ENCODE measurements around the gene ABHD2. TPM values are rescaled to one million over a fixed set of nuclear protein-coding genes. Genes with fewer than 3 reads are reported as not detected.

Gene ABHD2
- total and polyA plus RNA-seq, 2 donors (not counting 1 experiment from before 2014, with no cell fraction given): 39.5 to 84.9 TPM

GRCh38 chr15:89171136-89172072 is 83.1 kb downstream of the ABHD2 start:
- H3K9me3 ChIP-seq (ENCODE audit: control insufficient read depth, insufficient read depth, low read depth, low read length): no peaks in the 10 kb centered on the region
- H3K79me2 ChIP-seq (ENCODE audit: control insufficient read depth, insufficient read depth, low read length): no peaks in the 10 kb centered on the region
- H3K4me2 ChIP-seq (ENCODE audit: extremely low read depth, insufficient read depth, low read length): no peak overlapping the region
- H3K36me3 ChIP-seq (ENCODE audit: control insufficient read depth, insufficient read depth, low read length): peaks cover 2% of the 10 kb centered on the region
- peaks cover 4% of the 10 kb centered on the region for H3K4me1 ChIP-seq (ENCODE audit: control insufficient read depth, extremely low read depth, insufficient read depth, low read length)
- no peak overlapping the region for H3K27ac ChIP-seq (ENCODE audit: insufficient read depth, low read length)
- peak; percentile 55 to 63 for DNase-seq (ENCODE audit: low read depth in 2 of 2)
- H4K20me1 ChIP-seq (ENCODE audit: control insufficient read depth, extremely low read depth, insufficient read depth, low read length): no peaks in the 10 kb centered on the region
- no peak overlapping the region for H3K4me3 ChIP-seq (replicated peaks in 1 of 4; ENCODE audit: control extremely low read depth in 1 of 4, insufficient read depth in 1 of 4, low read depth in 3 of 4, low read length in 4 of 4)
- no peaks in the 10 kb centered on the region for H3K27me3 ChIP-seq (ENCODE audit: control insufficient read depth, insufficient read depth, low read length)
- no peak for TF ChIP-seq EZH2 (IDR thresholded peaks at IDR 0.05; ENCODE audit: low read length, missing control alignments)
- TF ChIP-seq, protein P1, sequence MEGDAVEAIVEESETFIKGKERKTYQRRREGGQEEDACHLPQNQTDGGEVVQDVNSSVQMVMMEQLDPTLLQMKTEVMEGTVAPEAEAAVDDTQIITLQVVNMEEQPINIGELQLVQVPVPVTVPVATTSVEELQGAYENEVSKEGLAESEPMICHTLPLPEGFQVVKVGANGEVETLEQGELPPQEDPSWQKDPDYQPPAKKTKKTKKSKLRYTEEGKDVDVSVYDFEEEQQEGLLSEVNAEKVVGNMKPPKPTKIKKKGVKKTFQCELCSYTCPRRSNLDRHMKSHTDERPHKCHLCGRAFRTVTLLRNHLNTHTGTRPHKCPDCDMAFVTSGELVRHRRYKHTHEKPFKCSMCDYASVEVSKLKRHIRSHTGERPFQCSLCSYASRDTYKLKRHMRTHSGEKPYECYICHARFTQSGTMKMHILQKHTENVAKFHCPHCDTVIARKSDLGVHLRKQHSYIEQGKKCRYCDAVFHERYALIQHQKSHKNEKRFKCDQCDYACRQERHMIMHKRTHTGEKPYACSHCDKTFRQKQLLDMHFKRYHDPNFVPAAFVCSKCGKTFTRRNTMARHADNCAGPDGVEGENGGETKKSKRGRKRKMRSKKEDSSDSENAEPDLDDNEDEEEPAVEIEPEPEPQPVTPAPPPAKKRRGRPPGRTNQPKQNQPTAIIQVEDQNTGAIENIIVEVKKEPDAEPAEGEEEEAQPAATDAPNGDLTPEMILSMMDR (conservative IDR thresholded peaks at IDR 0.05 in 1 of 2, IDR thresholded peaks at IDR 0.05 in 1 of 2; ENCODE audit: low read depth in 1 of 2, low read length in 2 of 2): peak; percentile 55 to 82
- H3K9ac ChIP-seq (ENCODE audit: insufficient read depth, low read length): no peak overlapping the region
- no peak overlapping the region for H2AFZ ChIP-seq (ENCODE audit: low read length)

DNA sequence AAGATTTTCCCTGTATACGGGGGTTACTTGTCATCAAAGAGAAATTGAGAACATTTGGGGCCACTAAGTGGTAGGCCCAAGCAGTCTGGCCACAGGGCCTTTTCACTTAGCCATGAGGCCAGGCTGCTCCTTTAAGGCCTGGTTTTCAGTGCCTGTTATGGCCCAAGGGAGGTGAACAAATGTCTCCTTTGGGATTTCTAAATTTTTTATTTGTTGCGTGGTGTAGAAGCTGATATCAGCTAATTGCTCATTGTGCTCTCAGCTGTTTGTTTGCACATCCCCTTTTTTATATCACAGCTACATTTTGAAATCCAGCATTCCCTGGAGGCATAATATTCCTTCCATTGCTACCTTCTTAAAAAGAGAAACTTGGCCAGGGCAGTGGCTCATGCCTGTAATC is 84.7 kb downstream of the ABHD2 start:
- H3K79me2 ChIP-seq (ENCODE audit: control insufficient read depth, insufficient read depth, low read length): no peaks in the 10 kb centered on the region
- H3K9me3 ChIP-seq (ENCODE audit: control insufficient read depth, insufficient read depth, low read depth, low read length): no peaks in the 10 kb centered on the region
- no peak overlapping the region for H2AFZ ChIP-seq (ENCODE audit: low read length)
- H3K36me3 ChIP-seq (ENCODE audit: control insufficient read depth, insufficient read depth, low read length): peaks cover 2% of the 10 kb centered on the region
- H3K4me1 ChIP-seq (ENCODE audit: control insufficient read depth, extremely low read depth, insufficient read depth, low read length): peaks cover 2% of the 10 kb centered on the region
- H3K27ac ChIP-seq (ENCODE audit: insufficient read depth, low read length): no peak overlapping the region
- DNase-seq (ENCODE audit: low read depth in 2 of 2): no peak
- no peaks in the 10 kb centered on the region for H4K20me1 ChIP-seq (ENCODE audit: control insufficient read depth, extremely low read depth, insufficient read depth, low read length)
- no peak overlapping the region for H3K4me2 ChIP-seq (ENCODE audit: extremely low read depth, insufficient read depth, low read length)
- H3K9ac ChIP-seq (ENCODE audit: insufficient read depth, low read length): no peak overlapping the region
- TF ChIP-seq EZH2 (IDR thresholded peaks at IDR 0.05; ENCODE audit: low read length, missing control alignments): no peak
- TF ChIP-seq, protein P1 (conservative IDR thresholded peaks at IDR 0.05 in 1 of 2, IDR thresholded peaks at IDR 0.05 in 1 of 2; ENCODE audit: low read depth in 1 of 2, low read length in 2 of 2): no peak
- H3K4me3 ChIP-seq (replicated peaks in 1 of 4; ENCODE audit: control extremely low read depth in 1 of 4, insufficient read depth in 1 of 4, low read depth in 3 of 4, low read length in 4 of 4): no peak overlapping the region
- no peaks in the 10 kb centered on the region for H3K27me3 ChIP-seq (ENCODE audit: control insufficient read depth, insufficient read depth, low read length)

DNA sequence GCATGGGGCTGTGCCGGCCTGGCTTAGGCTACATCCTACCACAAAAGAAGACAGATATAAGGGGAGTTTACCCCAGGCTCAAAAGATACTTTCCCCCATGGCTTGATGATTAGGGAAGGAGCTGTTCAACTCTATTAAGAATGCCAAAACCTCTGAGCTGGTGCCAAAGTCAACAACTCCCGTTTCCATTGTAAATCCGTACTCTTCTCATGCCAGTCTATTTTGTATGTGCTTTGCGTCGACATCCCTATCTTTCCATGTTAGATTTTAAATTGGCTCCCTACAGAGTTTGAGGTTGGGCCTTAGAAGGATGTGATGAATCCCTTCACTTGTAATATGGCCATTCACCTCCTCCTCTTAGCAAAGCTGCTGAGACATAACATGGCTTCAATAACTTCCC is 86.2 kb downstream of the ABHD2 start:
- Histone ChIP-seq H3K27ac (ENCODE audit: insufficient read depth, low read length) (no peak overlapping the region), H3K9ac (ENCODE audit: insufficient read depth, low read length) (no peak overlapping the region), H3K27me3 (ENCODE audit: control insufficient read depth, insufficient read depth, low read length) (no peaks in the 10 kb centered on the region), H3K79me2 (ENCODE audit: control insufficient read depth, insufficient read depth, low read length) (no peaks in the 10 kb centered on the region), H3K4me1 (ENCODE audit: control insufficient read depth, extremely low read depth, insufficient read depth, low read length) (peaks cover 2% of the 10 kb centered on the region), H2AFZ (ENCODE audit: low read length) (no peak overlapping the region), H3K9me3 (ENCODE audit: control insufficient read depth, insufficient read depth, low read depth, low read length) (no peaks in the 10 kb centered on the region), H3K4me3 (replicated peaks in 1 of 4; ENCODE audit: control extremely low read depth in 1 of 4, insufficient read depth in 1 of 4, low read depth in 3 of 4, low read length in 4 of 4) (no peak overlapping the region), H3K36me3 (ENCODE audit: control insufficient read depth, insufficient read depth, low read length) (peaks cover 2% of the 10 kb centered on the region), H3K4me2 (ENCODE audit: extremely low read depth, insufficient read depth, low read length) (no peak overlapping the region), H4K20me1 (ENCODE audit: control insufficient read depth, extremely low read depth, insufficient read depth, low read length) (no peaks in the 10 kb centered on the region)
- DNase-seq (ENCODE audit: low read depth in 2 of 2): peak; percentile 7 to 50
- TF ChIP-seq EZH2 (IDR thresholded peaks at IDR 0.05; ENCODE audit: low read length, missing control alignments): no peak
- TF ChIP-seq, protein P1 (conservative IDR thresholded peaks at IDR 0.05 in 1 of 2, IDR thresholded peaks at IDR 0.05 in 1 of 2; ENCODE audit: low read depth in 1 of 2, low read length in 2 of 2): no peak

Measured in fibroblast of lung (primary cell).